Breast epithelium (tissue), 4 donors: ENCODE measurements around the gene ASTN2. TPM values are rescaled to one million over a fixed set of nuclear protein-coding genes. Genes with fewer than 3 reads are reported as not detected.

Experiments
- DNase-seq, 2 donors: peaks; one replicate each; pipeline ENCODE4 v3.0.0-alpha.2; 2019; ENCODE audit warnings: low spot score in 2 of 2
- H3K27ac ChIP-seq, 2 donors: fragments of 200-600 bp; sonication (generic) in 1 of 2; one replicate each; pipeline ENCODE4 v1.5.1; 2016 to 2019; ENCODE audit warnings: mild to moderate bottlenecking in 1 of 2
- H3K27me3 ChIP-seq, 2 donors: fragments of 200-600 bp; sonication (generic) in 1 of 2; one replicate each; pipeline versions ENCODE4 v1.5.1 to v1.6.0; 2017 to 2019; ENCODE audit warnings: control low read depth in 1 of 2, mild to moderate bottlenecking in 1 of 2
- H3K36me3 ChIP-seq: fragments of 200-600 bp; one replicate; pipeline ENCODE4 v1.5.1; 2019
- H3K4me1 ChIP-seq, 2 donors: fragments of 200-600 bp; sonication (generic); one replicate each; pipeline ENCODE4 v1.5.1; 2016 to 2019; ENCODE audit warnings: control low read depth in 1 of 2
- H3K4me3 ChIP-seq, 3 donors: fragments of 200-600 bp; sonication (generic); 1 replicate in 2 of 3; 2 replicates in 1 of 3; pipeline ENCODE4 v1.5.1; 2016 to 2019; ENCODE audit warnings: mild to moderate bottlenecking in 3 of 3, moderate library complexity in 2 of 3
- H3K9me3 ChIP-seq, 2 donors: fragments of 200-600 bp; sonication (generic) in 1 of 2; one replicate each; pipeline ENCODE4 v1.5.1; 2016 to 2019; ENCODE audit warnings: control low read depth in 1 of 2
- POLR2A ChIP-seq: fragments of 450-650 bp; IDR thresholded peaks from one replicate; pipeline ENCODE4 v1.6.1; 2016; ENCODE audit warnings: antibody characterized with exemption, mild to moderate bottlenecking, moderate library complexity
- POLR2AphosphoS5 ChIP-seq, 3 donors: sonication (generic); formaldehyde crosslinking; IDR thresholded peaks; one replicate each; pipeline ENCODE4 v1.6.1; 2017; ENCODE audit warnings: antibody characterized with exemption in 3 of 3
- intact Hi-C: fragments of 100-400 bp; cut with DNase I; formaldehyde crosslinking; loops from one replicate; pipeline ENCODE4 v1.15.1; 2023; ENCODE audit warnings: low total_unique reads
- total RNA-seq, 3 donors: library from RNA; depleted of rRNA; stranded (reverse); fragments of >200 nt; gene quantifications; one replicate each; pipeline ENCODE4 v1.1.0, GENCODE V29; 2016
- TF ChIP-seq, protein P1 (sequence below), 3 donors: fragments of 450-650 bp; IDR thresholded peaks; one replicate each; pipeline ENCODE4 v1.5.1; 2016 to 2017; ENCODE audit warnings: antibody characterized with exemption in 3 of 3, mild to moderate bottlenecking in 3 of 3, moderate library complexity in 3 of 3

The ASTN2 gene
- total RNA-seq, 3 donors from 2014 or later: 9.1 to 13.8 (median 9.8) TPM

DNA sequence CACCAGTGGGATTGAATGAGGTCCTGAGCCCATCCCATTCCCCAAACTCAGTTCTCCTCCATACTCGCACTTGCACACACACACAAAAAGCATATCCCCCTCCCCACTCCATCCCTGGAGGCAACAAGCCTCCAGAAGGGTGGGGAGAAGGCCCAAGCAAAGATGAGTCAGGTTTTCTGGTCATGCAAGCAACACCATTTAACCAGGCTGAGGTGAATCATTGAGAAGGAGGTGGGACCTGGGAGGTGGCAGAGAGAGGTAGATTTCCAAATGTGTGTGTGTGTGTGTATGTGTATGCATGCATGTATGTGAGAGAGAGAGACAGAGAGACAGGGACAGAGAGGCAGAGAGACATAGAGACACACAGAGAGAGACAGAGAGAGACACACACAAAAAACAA is 913.0 kb downstream of the ASTN2 start:
- intact Hi-C loops: no loop called here
- H3K9me3 ChIP-seq: no peaks in the 10 kb centered on the region
- H3K4me1 ChIP-seq: no peaks in the 10 kb centered on the region
- no peak overlapping the region for H3K4me3 ChIP-seq
- no peak for DNase-seq
- no peak overlapping the region for H3K27ac ChIP-seq
- no peaks in the 10 kb centered on the region for H3K36me3 ChIP-seq
- no peaks in the 10 kb centered on the region for H3K27me3 ChIP-seq
- TF ChIP-seq POLR2AphosphoS5 (IDR thresholded peaks at IDR 0.05): no peak

DNA sequence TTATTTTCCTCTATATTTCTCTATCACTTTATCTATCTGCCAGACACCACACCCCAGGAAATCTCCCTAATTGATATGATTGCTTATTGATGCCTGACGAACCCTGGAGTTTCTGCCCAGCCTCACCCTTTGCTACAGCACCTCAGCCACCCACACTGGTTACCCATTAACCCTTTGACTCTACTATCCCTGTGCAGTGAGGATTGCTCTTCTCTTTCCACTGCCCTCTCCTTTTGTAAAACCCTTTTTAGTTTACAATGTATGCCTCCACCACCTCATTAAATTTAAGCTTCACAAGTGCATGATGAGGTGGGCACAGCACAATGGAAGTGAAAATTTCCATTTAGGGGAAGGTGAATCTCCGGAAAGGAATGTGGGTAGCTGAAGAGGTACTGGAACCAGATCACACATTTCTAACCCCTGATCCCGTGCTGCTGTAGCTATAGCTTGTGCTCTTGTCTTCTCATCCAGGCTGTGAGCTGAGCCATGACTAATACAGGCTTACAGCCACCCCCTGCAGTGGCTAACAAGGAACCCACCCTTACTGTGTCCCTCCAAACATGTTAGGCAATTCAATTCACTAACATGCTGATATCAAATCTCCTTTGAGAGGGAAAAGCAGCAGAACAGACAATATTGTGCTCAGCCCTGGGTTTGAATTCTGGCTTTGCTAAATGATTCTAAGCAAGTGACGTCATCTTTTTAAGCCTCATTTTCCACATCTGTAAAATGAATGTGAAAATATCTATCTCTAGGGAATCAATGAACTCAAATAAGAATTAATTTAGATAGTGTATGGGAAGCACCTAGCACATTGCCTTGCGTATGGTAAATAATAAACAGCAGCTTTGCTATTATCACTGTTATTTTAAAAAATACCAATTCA is 914.6 kb downstream of the ASTN2 start:
- Histone ChIP-seq H3K4me3 (no peak overlapping the region), H3K36me3 (no peaks in the 10 kb centered on the region), H3K4me1 (no peaks in the 10 kb centered on the region), H3K27me3 (no peaks in the 10 kb centered on the region), H3K27ac (no peak overlapping the region), H3K9me3 (no peaks in the 10 kb centered on the region)
- TF ChIP-seq POLR2A (no peak), POLR2AphosphoS5 (IDR thresholded peaks at IDR 0.05) (no peak)
- TF ChIP-seq, protein P1, sequence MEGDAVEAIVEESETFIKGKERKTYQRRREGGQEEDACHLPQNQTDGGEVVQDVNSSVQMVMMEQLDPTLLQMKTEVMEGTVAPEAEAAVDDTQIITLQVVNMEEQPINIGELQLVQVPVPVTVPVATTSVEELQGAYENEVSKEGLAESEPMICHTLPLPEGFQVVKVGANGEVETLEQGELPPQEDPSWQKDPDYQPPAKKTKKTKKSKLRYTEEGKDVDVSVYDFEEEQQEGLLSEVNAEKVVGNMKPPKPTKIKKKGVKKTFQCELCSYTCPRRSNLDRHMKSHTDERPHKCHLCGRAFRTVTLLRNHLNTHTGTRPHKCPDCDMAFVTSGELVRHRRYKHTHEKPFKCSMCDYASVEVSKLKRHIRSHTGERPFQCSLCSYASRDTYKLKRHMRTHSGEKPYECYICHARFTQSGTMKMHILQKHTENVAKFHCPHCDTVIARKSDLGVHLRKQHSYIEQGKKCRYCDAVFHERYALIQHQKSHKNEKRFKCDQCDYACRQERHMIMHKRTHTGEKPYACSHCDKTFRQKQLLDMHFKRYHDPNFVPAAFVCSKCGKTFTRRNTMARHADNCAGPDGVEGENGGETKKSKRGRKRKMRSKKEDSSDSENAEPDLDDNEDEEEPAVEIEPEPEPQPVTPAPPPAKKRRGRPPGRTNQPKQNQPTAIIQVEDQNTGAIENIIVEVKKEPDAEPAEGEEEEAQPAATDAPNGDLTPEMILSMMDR (IDR thresholded peaks at IDR 0.05): no peak
- DNase-seq: no peak
- intact Hi-C loops: no loop called here

DNA sequence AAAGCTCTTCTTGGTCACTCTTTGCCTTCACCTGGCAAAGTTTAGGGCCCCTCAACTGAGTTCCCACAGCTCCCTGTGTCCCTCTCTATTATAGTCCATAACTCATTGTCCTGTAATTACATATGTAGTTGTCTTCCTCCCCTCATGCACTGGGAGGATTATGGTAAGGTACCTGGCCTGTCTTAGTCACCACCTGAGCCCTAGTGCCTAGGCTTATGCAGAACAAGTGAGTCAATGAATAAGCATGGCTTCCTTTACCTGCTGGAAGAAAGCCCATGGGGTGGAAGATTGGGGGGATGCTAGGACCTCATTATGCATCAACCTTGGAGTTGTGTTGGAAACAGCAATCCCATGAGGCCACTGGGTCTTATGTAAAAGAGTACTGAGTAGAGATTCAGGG is 915.4 kb downstream of the ASTN2 start:
- no peaks in the 10 kb centered on the region for H3K9me3 ChIP-seq
- no peak for TF ChIP-seq POLR2A
- TF ChIP-seq, protein P1 (IDR thresholded peaks at IDR 0.05): no peak
- no peak for TF ChIP-seq POLR2AphosphoS5 (IDR thresholded peaks at IDR 0.05)
- no peak overlapping the region for H3K4me3 ChIP-seq
- no peaks in the 10 kb centered on the region for H3K36me3 ChIP-seq
- no peak for DNase-seq
- H3K27me3 ChIP-seq: no peaks in the 10 kb centered on the region
- intact Hi-C loops: no loop called here
- no peak overlapping the region for H3K27ac ChIP-seq
- H3K4me1 ChIP-seq: no peaks in the 10 kb centered on the region

DNA sequence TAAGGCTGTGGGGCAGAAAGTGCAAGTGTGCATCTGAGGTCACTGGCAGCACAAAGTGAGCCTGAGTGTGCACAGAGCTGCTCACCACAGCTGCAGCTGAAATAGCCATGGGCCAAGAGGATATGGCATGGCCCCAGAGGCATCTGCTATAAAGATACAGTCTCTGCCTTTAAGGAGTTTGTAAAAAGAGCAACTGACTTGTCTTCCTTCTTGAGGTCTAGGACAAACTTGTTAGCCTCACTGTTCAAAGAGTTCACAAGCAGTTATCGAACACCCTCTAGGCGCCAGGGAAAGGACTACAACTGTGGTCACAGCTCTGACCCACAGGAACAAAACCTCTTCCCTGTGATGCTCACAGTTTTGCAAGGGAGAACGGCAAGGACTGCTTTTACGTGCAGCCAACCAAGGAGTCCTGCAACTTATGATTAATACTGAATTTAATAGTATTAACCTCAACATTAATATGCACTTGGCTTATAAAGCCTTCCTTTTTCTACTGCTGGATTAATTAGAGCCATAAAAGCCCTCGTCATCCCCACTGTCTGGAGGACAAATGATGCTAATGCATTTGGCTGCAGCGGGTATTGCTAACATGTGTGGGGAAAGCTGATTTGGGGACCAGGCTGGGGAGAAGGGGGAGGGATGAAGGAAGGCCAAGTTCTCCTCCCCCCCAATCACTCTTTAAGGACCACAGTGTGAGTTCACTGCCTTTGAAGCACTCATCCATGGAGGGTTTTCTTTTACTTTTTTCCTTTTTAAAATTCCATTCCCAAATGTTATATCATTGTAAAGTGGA is 917.6 kb downstream of the ASTN2 start:
- Histone ChIP-seq H3K27me3 (no peaks in the 10 kb centered on the region), H3K27ac (no peak overlapping the region), H3K4me1 (no peaks in the 10 kb centered on the region), H3K4me3 (no peak overlapping the region), H3K36me3 (no peaks in the 10 kb centered on the region), H3K9me3 (no peaks in the 10 kb centered on the region)
- TF ChIP-seq, protein P1 (IDR thresholded peaks at IDR 0.05): no peak
- TF ChIP-seq POLR2AphosphoS5 (IDR thresholded peaks at IDR 0.05) (no peak), POLR2A (no peak)
- DNase-seq: no peak
- intact Hi-C loops: no loop called here

DNA sequence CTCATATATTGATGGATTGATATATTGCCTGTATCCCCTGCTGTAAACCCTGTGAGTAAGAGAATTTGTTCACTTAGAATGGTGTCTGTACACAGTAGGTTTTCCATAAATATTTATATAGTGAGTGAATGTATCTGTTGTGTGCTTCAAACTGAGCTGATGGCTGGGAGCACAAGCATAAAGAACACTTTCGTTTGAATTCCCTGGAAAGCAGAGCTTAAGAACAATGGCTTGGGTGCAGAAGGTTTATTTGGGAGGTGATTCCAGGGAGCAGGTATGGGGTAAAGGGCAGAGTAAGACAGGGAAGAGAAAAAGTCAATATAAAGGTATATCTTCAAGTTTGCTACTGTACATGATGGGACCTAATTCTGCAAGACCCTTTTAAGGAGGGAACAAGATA is 918.7 kb downstream of the ASTN2 start:
- no peaks in the 10 kb centered on the region for H3K4me1 ChIP-seq
- DNase-seq: no peak
- intact Hi-C loops: no loop called here
- H3K4me3 ChIP-seq: no peak overlapping the region
- H3K36me3 ChIP-seq: no peaks in the 10 kb centered on the region
- no peak overlapping the region for H3K27ac ChIP-seq
- H3K9me3 ChIP-seq: no peaks in the 10 kb centered on the region
- TF ChIP-seq POLR2AphosphoS5 (IDR thresholded peaks at IDR 0.05): no peak
- TF ChIP-seq POLR2A: no peak
- TF ChIP-seq, protein P1 (IDR thresholded peaks at IDR 0.05): no peak
- H3K27me3 ChIP-seq: no peaks in the 10 kb centered on the region
